Cardiac fibroblast (primary cell): ENCODE measurements around the gene UTS2R.

Experiments used
- DNase-seq, 2 donors: peaks; one replicate each; pipeline versions ENCODE4 v3.0.0 to v3.0.0-alpha.2; 2010; ENCODE audit warnings: low read depth in 2 of 2
- H3K4me3 ChIP-seq, 2 donors: replicated peaks in 1 of 2; 1 replicate in 1 of 2; 2 replicates in 1 of 2; pipeline ENCODE4 v1.5.1; 2011; ENCODE audit warnings: low read depth in 2 of 2, low read length in 2 of 2, mild to moderate bottlenecking in 2 of 2, moderate library complexity in 1 of 2
- TF ChIP-seq, protein P1 (sequence below): IDR thresholded peaks from one replicate; pipeline ENCODE4 v1.5.1; 2011; ENCODE audit warnings: low read depth, mild to moderate bottlenecking, low read length, inconsistent platforms

UTS2R gene

DNA sequence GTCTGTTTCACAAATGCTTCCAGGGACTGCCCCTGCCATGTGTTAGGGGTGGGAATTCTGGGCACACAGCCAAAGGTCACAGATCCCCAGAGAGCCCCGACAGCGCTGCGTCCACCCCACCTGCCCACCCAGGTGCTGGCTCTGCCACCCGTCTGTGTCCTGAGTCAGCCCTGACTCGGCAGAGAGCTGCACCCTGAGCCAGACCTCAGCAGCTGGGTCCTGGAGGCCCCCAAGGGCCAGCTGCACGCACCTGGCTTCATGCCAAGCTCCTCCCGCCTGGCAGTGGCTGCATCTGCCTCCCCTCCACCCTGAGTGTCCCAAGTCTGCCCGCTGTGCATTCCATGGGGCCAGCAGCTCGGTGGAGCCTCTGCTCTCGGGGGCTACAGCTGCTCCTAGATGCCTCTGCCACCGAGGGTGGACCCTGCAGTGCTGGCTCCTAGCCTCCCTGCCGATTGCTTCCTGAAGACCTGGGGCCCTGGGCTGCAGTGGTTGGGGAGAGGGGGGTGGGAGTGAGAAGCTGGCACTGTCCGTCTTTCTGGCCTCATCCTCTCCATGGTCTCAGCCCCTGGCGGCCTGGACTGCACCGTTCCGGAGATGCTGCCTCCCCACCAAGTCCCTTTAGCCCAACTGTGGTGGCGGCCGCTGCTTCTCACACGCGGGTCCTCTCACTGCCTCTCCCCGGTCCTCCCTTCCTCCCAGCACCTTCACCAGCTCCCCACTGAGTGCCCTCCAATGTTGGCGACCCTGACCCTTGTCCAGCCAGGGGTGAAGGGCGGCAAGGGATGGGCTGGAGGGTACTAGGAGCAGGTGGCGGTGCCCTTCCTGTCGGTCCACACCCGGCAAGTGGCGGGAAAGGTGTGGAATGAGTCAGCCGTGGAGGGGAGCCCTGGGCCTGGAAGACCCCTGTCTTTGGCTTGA lies 41.0 kb upstream of the UTS2R start:
- no peak overlapping the region for H3K4me3 ChIP-seq
- DNase-seq = peak; percentile 77 to 86
- TF ChIP-seq, protein P1, sequence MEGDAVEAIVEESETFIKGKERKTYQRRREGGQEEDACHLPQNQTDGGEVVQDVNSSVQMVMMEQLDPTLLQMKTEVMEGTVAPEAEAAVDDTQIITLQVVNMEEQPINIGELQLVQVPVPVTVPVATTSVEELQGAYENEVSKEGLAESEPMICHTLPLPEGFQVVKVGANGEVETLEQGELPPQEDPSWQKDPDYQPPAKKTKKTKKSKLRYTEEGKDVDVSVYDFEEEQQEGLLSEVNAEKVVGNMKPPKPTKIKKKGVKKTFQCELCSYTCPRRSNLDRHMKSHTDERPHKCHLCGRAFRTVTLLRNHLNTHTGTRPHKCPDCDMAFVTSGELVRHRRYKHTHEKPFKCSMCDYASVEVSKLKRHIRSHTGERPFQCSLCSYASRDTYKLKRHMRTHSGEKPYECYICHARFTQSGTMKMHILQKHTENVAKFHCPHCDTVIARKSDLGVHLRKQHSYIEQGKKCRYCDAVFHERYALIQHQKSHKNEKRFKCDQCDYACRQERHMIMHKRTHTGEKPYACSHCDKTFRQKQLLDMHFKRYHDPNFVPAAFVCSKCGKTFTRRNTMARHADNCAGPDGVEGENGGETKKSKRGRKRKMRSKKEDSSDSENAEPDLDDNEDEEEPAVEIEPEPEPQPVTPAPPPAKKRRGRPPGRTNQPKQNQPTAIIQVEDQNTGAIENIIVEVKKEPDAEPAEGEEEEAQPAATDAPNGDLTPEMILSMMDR = no peak

DNA sequence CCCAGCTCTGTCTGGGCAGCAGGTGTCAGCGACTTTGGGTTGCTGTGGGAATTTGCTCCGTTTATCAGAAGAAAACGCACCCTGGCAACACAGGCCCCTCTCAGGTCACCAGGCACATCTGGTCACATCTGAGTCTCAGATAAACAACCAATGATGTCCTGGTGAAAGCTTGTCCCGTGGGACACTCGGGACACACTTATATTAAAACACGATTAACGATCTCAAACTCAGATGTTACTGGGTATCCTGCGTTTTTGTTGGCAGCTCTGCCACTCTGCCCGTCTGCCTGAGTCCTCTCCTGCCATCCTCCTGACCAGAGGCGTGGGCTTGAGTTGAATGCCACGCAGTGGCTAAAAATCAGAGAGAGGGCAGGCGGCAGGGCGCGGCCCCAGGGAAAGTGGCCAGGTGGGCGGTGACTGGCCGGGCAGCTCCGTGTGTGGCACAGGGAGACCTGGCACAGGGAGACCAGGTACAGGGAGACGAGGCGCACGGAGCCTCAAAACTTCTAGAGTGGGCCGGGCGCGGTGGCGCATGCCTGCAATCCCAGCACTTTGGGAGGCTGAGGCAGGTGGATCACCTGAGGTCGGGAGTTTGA lies 40.1 kb upstream of the UTS2R start:
- TF ChIP-seq, protein P1 = no peak
- no peak overlapping the region for H3K4me3 ChIP-seq
- DNase-seq = no peak

DNA sequence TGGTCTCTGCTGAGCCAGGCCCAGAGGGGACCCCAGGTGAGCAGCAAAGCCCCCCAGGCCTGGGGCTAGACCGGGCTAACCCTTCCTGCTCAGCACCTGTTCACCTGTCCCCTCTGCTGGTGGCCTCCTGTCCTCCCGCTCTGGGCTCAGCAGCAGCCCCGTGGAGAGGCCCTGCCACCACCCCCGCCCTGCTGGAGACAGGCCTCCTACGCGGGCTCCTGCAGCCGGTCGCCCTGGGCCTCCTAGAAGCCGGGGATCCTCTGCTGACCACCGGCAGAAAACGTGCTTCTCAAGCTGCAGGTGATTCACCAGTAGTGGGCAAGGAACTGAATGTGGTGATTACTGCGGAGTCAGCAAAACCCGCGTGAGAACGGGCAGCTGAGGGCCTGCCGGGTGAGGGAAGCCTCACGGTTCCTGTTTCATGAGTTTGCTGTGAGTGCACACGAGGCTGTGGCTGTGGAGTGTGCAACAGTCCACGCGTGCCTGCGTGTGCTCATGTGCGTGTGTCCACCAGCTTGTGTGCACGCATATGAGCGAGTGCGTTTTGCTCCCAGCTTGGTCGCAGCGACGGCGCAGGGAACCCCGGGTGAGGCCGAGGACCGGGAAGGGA lies 38.8 kb upstream of the UTS2R start:
- peak; percentile 32 to 62 for DNase-seq
- peak overlapping the region; percentile 56 to 57 for H3K4me3 ChIP-seq
- TF ChIP-seq, protein P1 = no peak

DNA sequence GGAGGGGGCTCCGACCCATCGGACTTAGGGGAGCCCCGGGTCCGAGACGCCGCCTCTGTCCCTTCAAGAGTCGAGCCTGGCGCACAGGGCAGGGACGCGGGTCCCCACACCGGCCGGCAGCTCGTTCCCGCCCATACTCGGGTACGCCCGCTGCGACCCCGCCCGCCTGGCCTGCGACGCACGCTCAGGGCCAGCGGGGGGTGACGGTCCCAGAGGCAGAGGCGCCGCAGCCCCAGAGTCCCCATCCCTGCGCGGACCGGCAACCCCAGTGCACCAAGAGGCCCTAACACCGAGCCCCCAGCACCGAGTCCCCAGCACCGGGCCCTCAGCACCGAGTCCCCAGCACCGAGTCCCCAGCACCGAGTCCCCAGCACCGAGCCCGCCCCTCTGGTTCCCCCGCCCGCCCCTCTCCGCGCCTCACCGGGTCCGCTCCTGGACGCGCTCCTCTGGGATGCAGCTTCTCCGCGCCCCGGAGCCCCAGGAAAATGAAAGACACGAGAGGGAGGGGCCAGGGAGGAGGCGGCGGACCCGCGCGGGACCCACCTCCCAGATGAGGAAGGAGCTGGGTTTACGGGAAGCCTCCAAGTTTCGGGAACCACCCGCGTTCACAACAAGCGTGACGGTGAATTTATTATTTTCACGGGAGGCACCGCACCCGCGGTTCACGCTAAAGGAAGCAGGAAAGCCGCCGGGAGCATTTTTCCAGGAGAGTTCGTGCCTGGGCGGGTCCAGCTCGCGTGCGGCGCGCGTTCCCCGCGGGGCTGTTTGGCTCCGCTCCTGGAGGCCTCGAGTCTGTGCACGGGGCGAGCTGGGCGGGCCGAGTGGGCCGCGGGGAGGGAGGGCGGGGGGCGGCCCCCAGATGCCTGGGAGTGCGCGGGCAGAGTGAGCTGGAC lies 38.0 kb upstream of the UTS2R start, which contains the start of gene SECTM1:
Gene SECTM1, minus strand, starts transcription at position 488 of the 893 bp plus-strand sequence. CDS start 6,526 bp downstream, outside the sequence.
- TF ChIP-seq, protein P1 = no peak
- peak within 1 kb of the TSS; percentile 56 to 57 for H3K4me3 ChIP-seq
- DNase-seq = peak; percentile 38 to 41

DNA sequence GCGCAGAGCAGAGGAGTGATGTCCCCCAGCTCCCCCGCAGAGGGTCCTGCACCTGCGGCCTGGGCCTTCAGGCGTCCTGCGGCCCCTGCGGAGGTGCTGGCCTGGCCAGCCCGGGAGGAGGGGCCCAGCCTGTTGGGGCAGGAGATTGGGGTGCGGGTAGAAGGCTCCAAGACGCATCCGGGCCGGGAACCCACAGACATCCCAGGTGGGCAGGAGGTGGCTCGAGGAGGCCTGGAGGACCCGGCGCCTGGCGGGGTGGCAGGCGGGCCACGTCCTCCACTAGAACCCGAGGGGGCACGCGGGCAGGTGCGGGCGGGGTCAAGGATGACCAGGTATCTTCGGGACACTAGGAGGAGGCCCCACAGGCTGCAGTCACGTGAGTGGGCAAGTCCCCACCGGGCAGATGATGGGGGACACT lies 37.4 kb upstream of the UTS2R start:
- H3K4me3 ChIP-seq = peak overlapping the region in 1 of 2 donors; percentile 57
- DNase-seq = no peak
- TF ChIP-seq, protein P1 = no peak
